Activated naive CD4-positive, alpha-beta T cell treated with anti-CD3 and anti-CD28 coated beads, Interleukin-2, amount 50 U/mL, for 72 hours (primary cell): ENCODE results near the gene RNF17. TPM values are rescaled to one million over a fixed set of nuclear protein-coding genes. Genes with fewer than 3 reads are reported as not detected.
"Not testable (repeated sequence)": the region's sequence is repeated elsewhere in the genome, so short reads cannot be mapped to it uniquely, and the experiment has no call there.

ENCODE experiments used
- ATAC-seq, 2 donors: fragments of 150-1000 bp; cut with Tn5 transposase; 2 replicates each; pipeline ENCODE4 v1.10.0; 2021; ENCODE audit warnings: mild to moderate bottlenecking in 2 of 2, moderate library complexity in 2 of 2
- DNase-seq, 2 donors: peaks; one replicate each; pipeline ENCODE4 v3.0.0; 2021 to 2022; ENCODE audit warnings: low spot score in 2 of 2
- H3K27ac Mint-ChIP-seq, 2 donors: one replicate each; pipeline ENCODE4 v1.8.0; 2022; ENCODE audit warnings: mild to moderate bottlenecking in 2 of 2, mixed read lengths in 2 of 2
- H3K36me3 Mint-ChIP-seq, 2 donors: one replicate each; pipeline ENCODE4 v1.8.0; 2022; ENCODE audit warnings: mixed read lengths in 2 of 2
- H3K9me3 Mint-ChIP-seq, 2 donors: one replicate each; pipeline ENCODE4 v1.8.0; 2022; ENCODE audit warnings: mixed read lengths in 2 of 2
- total RNA-seq, 2 donors: library from RNA; stranded (reverse); gene quantifications; one replicate each; pipeline ENCODE4 v1.2.3, GENCODE V29; 2022

The RNF17 gene
- total RNA-seq, 2 donors from 2014 or later: 0.54 to 0.61 TPM

- DNase-seq (no peak), ATAC-seq (peak in 1 of 2 donors; percentile 99)
- peaks cover 0 to 11% of the 10 kb centered on the region in 2 donors for H3K36me3 Mint-ChIP-seq
- H3K9me3 Mint-ChIP-seq: peaks cover 0 to 5% of the 10 kb centered on the region in 2 donors
- H3K27ac Mint-ChIP-seq: no peak overlapping the region
These were observed 58.7 kb downstream of the RNF17 start for GRCh38 chr13:24822640-24823039.

- H3K36me3 Mint-ChIP-seq: peaks cover 0 to 11% of the 10 kb centered on the region in 2 donors
- not testable (repeated sequence) for DNase-seq, H3K27ac Mint-ChIP-seq, H3K9me3 Mint-ChIP-seq, ATAC-seq
These were observed 59.2 kb downstream of the RNF17 start for GRCh38 chr13:24823122-24823710.

- ATAC-seq (no peak), DNase-seq (no peak)
- H3K27ac Mint-ChIP-seq: no peak overlapping the region
- H3K9me3 Mint-ChIP-seq: no peaks in the 10 kb centered on the region
- no peaks in the 10 kb centered on the region for H3K36me3 Mint-ChIP-seq
These were observed 63.8 kb downstream of the RNF17 start for GRCh38 chr13:24827799-24828198.

GRCh38 chr13:24834902-24835510 lies 71.0 kb downstream of the RNF17 start:
- DNase-seq: no peak
- H3K9me3 Mint-ChIP-seq: no peaks in the 10 kb centered on the region
- ATAC-seq: no peak
- H3K36me3 Mint-ChIP-seq: no peaks in the 10 kb centered on the region
- no peak overlapping the region for H3K27ac Mint-ChIP-seq

GRCh38 chr13:24837528-24837927 lies 73.6 kb downstream of the RNF17 start:
- not testable (repeated sequence) for DNase-seq, H3K36me3 Mint-ChIP-seq, H3K27ac Mint-ChIP-seq, ATAC-seq, H3K9me3 Mint-ChIP-seq

- no peaks in the 10 kb centered on the region for H3K9me3 Mint-ChIP-seq
- no peak overlapping the region for H3K27ac Mint-ChIP-seq
- no peak for ATAC-seq
- no peaks in the 10 kb centered on the region for H3K36me3 Mint-ChIP-seq
- DNase-seq: no peak
These were observed 78.7 kb downstream of the RNF17 start for GRCh38 chr13:24842549-24843274.

- ATAC-seq (no peak), DNase-seq (no peak)
- no peak overlapping the region for H3K27ac Mint-ChIP-seq
- no peaks in the 10 kb centered on the region for H3K36me3 Mint-ChIP-seq
- H3K9me3 Mint-ChIP-seq: no peaks in the 10 kb centered on the region
These were observed 87.6 kb downstream of the RNF17 start for GRCh38 chr13:24851546-24851945.

- Mint-ChIP-seq H3K27ac (no peak overlapping the region), H3K36me3 (no peaks in the 10 kb centered on the region), H3K9me3 (no peaks in the 10 kb centered on the region)
- ATAC-seq: no peak
- no peak for DNase-seq
These were observed 90.3 kb downstream of the RNF17 start for GRCh38 chr13:24854311-24854710.

- H3K27ac Mint-ChIP-seq: no peak overlapping the region
- no peaks in the 10 kb centered on the region for H3K36me3 Mint-ChIP-seq
- H3K9me3 Mint-ChIP-seq: no peaks in the 10 kb centered on the region
- DNase-seq (no peak), ATAC-seq (no peak)
These were observed 95.0 kb downstream of the RNF17 start for GRCh38 chr13:24858953-24859352.

GRCh38 chr13:24860770-24861169 lies 96.8 kb downstream of the RNF17 start:
- DNase-seq (no peak), ATAC-seq (no peak)
- Mint-ChIP-seq H3K9me3 (no peaks in the 10 kb centered on the region), H3K27ac (no peak overlapping the region), H3K36me3 (no peaks in the 10 kb centered on the region)

- no peak for ATAC-seq
- H3K9me3 Mint-ChIP-seq: no peaks in the 10 kb centered on the region
- H3K27ac Mint-ChIP-seq: no peak overlapping the region
- no peak for DNase-seq
- no peaks in the 10 kb centered on the region for H3K36me3 Mint-ChIP-seq
These were observed 97.8 kb downstream of the RNF17 start for GRCh38 chr13:24861617-24862362.

- no peak for ATAC-seq
These were observed 100.0 kb downstream of the RNF17 start for GRCh38 chr13:24863748-24864540.

GRCh38 chr13:24864579-24864978 lies 100.6 kb downstream of the RNF17 start:
- ATAC-seq (no peak), DNase-seq (no peak)
- Mint-ChIP-seq H3K9me3 (no peaks in the 10 kb centered on the region), H3K27ac (no peak overlapping the region), H3K36me3 (no peaks in the 10 kb centered on the region)

More at GRCh38 chr13:24863748-24864540, 100.0 kb downstream of the RNF17 start:
- Mint-ChIP-seq H3K9me3 (no peaks in the 10 kb centered on the region), H3K36me3 (no peaks in the 10 kb centered on the region), H3K27ac (no peak overlapping the region)
- DNase-seq: no peak

GRCh38 chr13:24865163-24865953 lies 101.4 kb downstream of the RNF17 start:
- no peaks in the 10 kb centered on the region for H3K9me3 Mint-ChIP-seq
- DNase-seq: no peak
- no peak for ATAC-seq
- H3K27ac Mint-ChIP-seq: no peak overlapping the region
- no peaks in the 10 kb centered on the region for H3K36me3 Mint-ChIP-seq

- ATAC-seq (no peak), DNase-seq (no peak)
- Mint-ChIP-seq H3K36me3 (no peaks in the 10 kb centered on the region), H3K9me3 (no peaks in the 10 kb centered on the region), H3K27ac (no peak overlapping the region)
These were observed 102.5 kb downstream of the RNF17 start for GRCh38 chr13:24866488-24866887.

GRCh38 chr13:24868874-24869273 lies 104.9 kb downstream of the RNF17 start:
- ATAC-seq (no peak), DNase-seq (no peak)
- H3K27ac Mint-ChIP-seq: no peak overlapping the region
- no peaks in the 10 kb centered on the region for H3K36me3 Mint-ChIP-seq
- H3K9me3 Mint-ChIP-seq: no peaks in the 10 kb centered on the region
